K562 (cell line): ENCODE data around the gene MOGAT2.

Experiments
- POLR2A ChIP-seq: fragments of 450-650 bp; conservative IDR thresholded peaks from 2 replicates; pipeline ENCODE4 v1.6.1; 2016
- TAF15 ChIP-seq: fragments of 200-400 bp; formaldehyde crosslinking; IDR thresholded peaks from 2 replicates; pipeline ENCODE4 v1.6.1; 2017; ENCODE audit warnings: mild to moderate bottlenecking, low read depth, low read length, moderate library complexity
- ZNF140 ChIP-seq: fragments of 250-450 bp; sonication (Bioruptor Pico); IDR thresholded peaks from 2 replicates; pipeline ENCODE4 v1.8.0; 2021; ENCODE audit warnings: moderate library complexity, mild to moderate bottlenecking, inconsistent platforms
- ZNF184 ChIP-seq: sonication (generic); formaldehyde crosslinking; IDR thresholded peaks from 2 replicates; pipeline ENCODE4 v1.5.0; 2020; ENCODE audit warnings: missing genetic modification reagents

GRCh38 chr11:75763846-75764245 is 46.2 kb downstream of the MOGAT2 start:
- TF ChIP-seq ZNF184 (CRISPR knock-in tag) (no peak), ZNF140 (no peak), POLR2A (no peak), TAF15 (no peak)
